Liver (tissue), 9 donors: ENCODE measurements around the gene LMBRD2. TPM values are rescaled to one million over a fixed set of nuclear protein-coding genes. Genes with fewer than 3 reads are reported as not detected.

ENCODE experiments used
- DNase-seq: peaks from one replicate; pipeline ENCODE4 v3.0.0-alpha.2; 2017; ENCODE audit warnings: low spot score
- H3K27ac ChIP-seq, 2 donors: one replicate each; pipeline ENCODE4 v1.7.0; 2013; ENCODE audit warnings: inconsistent platforms in 2 of 2, low read length in 2 of 2, control low read depth in 1 of 2, low read depth in 1 of 2, mild to moderate bottlenecking in 1 of 2
- H3K27me3 ChIP-seq, 4 donors: one replicate each; pipeline versions ENCODE4 v1.6.1 to v1.7.0; 2013; ENCODE audit warnings: low read length in 3 of 4, inconsistent platforms in 1 of 4, mild to moderate bottlenecking in 1 of 4, moderate library complexity in 1 of 4; ENCODE audit not compliant: control insufficient read depth in 4 of 4, insufficient read depth in 4 of 4
- H3K36me3 ChIP-seq, 4 donors: one replicate each; pipeline versions ENCODE4 v1.6.1 to v1.7.0; 2013; ENCODE audit warnings: low read length in 3 of 4, mild to moderate bottlenecking in 3 of 4, low read depth in 1 of 4, moderate library complexity in 1 of 4; ENCODE audit not compliant: control insufficient read depth in 4 of 4, insufficient read depth in 3 of 4
- H3K4me1 ChIP-seq, 4 donors: one replicate each; pipeline versions ENCODE4 v1.6.1 to v1.7.0; 2013; ENCODE audit warnings: low read length in 3 of 4, mild to moderate bottlenecking in 3 of 4, moderate library complexity in 1 of 4; ENCODE audit not compliant: control insufficient read depth in 4 of 4, insufficient read depth in 4 of 4
- H3K4me3 ChIP-seq, 3 donors: one replicate each; pipeline versions ENCODE4 v1.6.1 to v1.7.0; 2013; ENCODE audit warnings: low read length in 3 of 3, control low read depth in 1 of 3, low read depth in 1 of 3, mild to moderate bottlenecking in 1 of 3
- H3K9ac ChIP-seq, 2 donors: one replicate each; pipeline ENCODE4 v1.7.0; 2013; ENCODE audit warnings: low read length in 2 of 2, mild to moderate bottlenecking in 2 of 2, moderate library complexity in 2 of 2, control low read depth in 1 of 2, low read depth in 1 of 2
- H3K9me3 ChIP-seq, 4 donors: one replicate each; pipeline versions ENCODE4 v1.6.1 to v1.7.0; 2013; ENCODE audit warnings: low read length in 3 of 4; ENCODE audit not compliant: control insufficient read depth in 4 of 4
- ATF3 ChIP-seq: IDR thresholded peaks from 2 replicates; pipeline ENCODE4 v1.6.1; 2016; ENCODE audit warnings: antibody characterized with exemption
- CTCF ChIP-seq: fragments of 150-350 bp; IDR thresholded peaks from 2 replicates; pipeline ENCODE4 v1.5.1; 2017; ENCODE audit warnings: improper control_type of control experiment, low read depth, low read length; ENCODE audit not compliant: missing input control
- EGR1 ChIP-seq, 2 donors: IDR thresholded peaks; 2 replicates each; pipeline ENCODE4 v1.6.1; 2016 to 2018; ENCODE audit warnings: antibody characterized with exemption in 2 of 2, low read depth in 2 of 2
- FOXA1 ChIP-seq: IDR thresholded peaks from 2 replicates; pipeline ENCODE4 v1.6.1; 2016; ENCODE audit warnings: antibody characterized with exemption
- FOXA2 ChIP-seq: IDR thresholded peaks from 2 replicates; pipeline ENCODE4 v1.6.1; 2016; ENCODE audit warnings: antibody characterized with exemption
- HNF4A ChIP-seq, 2 donors: conservative IDR thresholded peaks; 2 replicates each; pipeline ENCODE4 v1.6.1; 2016; ENCODE audit warnings: antibody characterized with exemption in 2 of 2, mild to moderate bottlenecking in 2 of 2
- HNF4G ChIP-seq: IDR thresholded peaks from 2 replicates; pipeline ENCODE4 v1.6.1; 2016; ENCODE audit warnings: antibody characterized with exemption
- JUND ChIP-seq, 2 donors: IDR thresholded peaks; 2 replicates each; pipeline ENCODE4 v1.6.1; 2016; ENCODE audit warnings: antibody characterized with exemption in 2 of 2
- NR2F2 ChIP-seq: IDR thresholded peaks from 2 replicates; pipeline ENCODE4 v1.6.1; 2016; ENCODE audit warnings: antibody characterized with exemption
- RAD21 ChIP-seq, 2 donors: IDR thresholded peaks; 2 replicates each; pipeline ENCODE4 v1.6.1; 2016; ENCODE audit warnings: antibody characterized with exemption in 2 of 2, mild to moderate bottlenecking in 2 of 2
- REST ChIP-seq: IDR thresholded peaks from 2 replicates; pipeline ENCODE4 v1.6.1; 2016; ENCODE audit warnings: antibody characterized with exemption, mild to moderate bottlenecking
- TAF1 ChIP-seq: conservative IDR thresholded peaks from 2 replicates; pipeline ENCODE4 v1.6.1; 2016; ENCODE audit warnings: antibody characterized with exemption, mild to moderate bottlenecking
- ZBTB33 ChIP-seq: IDR thresholded peaks from 2 replicates; pipeline ENCODE4 v1.6.1; 2016; ENCODE audit warnings: antibody characterized with exemption
- WGBS: extraction: QIAGEN DNeasy Blood & Tissue Kit; methylation state at CpG from one replicate; pipeline ENCODE4 v1.1.7; 2013; 5-methylcytosine and 5-hydroxymethylcytosine counted together
- polyA plus RNA-seq, 2 donors: library from polyadenylated mRNA; stranded (reverse) in 1 of 2; unstranded in 1 of 2; fragments of 200-250 nt in 1 of 2; fragments of >200 nt in 1 of 2; fragmentation: Nextera tagmentation in 1 of 2; extraction: Ambion mirVana in 1 of 2; gene quantifications; one replicate each; pipeline versions ENCODE4 v1.2.1 to v1.2.3, GENCODE V29; 2013 to 2015
- total RNA-seq, 2 donors: library from RNA; depleted of rRNA; stranded (reverse); fragments of >200 nt; gene quantifications; one replicate each; pipeline ENCODE4 v1.2.3, GENCODE V29; 2014
- donor health status: healthy.
- donor health status: healthy.
- donor health status: healthy.
- donor health status: healthy.
- donor health status: healthy.

The LMBRD2 gene
- total and polyA plus RNA-seq, 4 donors = 3.8 to 20.5 (median 9.2) TPM

- no peaks in the 10 kb centered on the region for H3K36me3 ChIP-seq
- TF ChIP-seq FOXA2 (no peak), EGR1 (IDR thresholded peaks at IDR 0.05; ENCODE audit: low read depth in 2 of 2) (no peak), ATF3 (no peak), REST (no peak), TAF1 (no peak), HNF4G (no peak), RAD21 (IDR thresholded peaks at IDR 0.05) (no peak), JUND (IDR thresholded peaks at IDR 0.05) (no peak), NR2F2 (no peak)
- H3K9ac ChIP-seq = no peak overlapping the region
- peaks cover 0 to 15% (median 8%) of the 10 kb centered on the region in 4 donors for H3K4me1 ChIP-seq
- H3K4me3 ChIP-seq = no peak overlapping the region
- no peak overlapping the region for H3K27ac ChIP-seq
- DNase-seq = no peak
- no peaks in the 10 kb centered on the region for H3K27me3 ChIP-seq
- H3K9me3 ChIP-seq = no peaks in the 10 kb centered on the region
- WGBS = 95% methylated on average over 5 of the region's 5 CpGs
Measured at GRCh38 chr5:36068751-36069281, 82.9 kb downstream of the LMBRD2 start.

- TF ChIP-seq HNF4G = no peak
- TF ChIP-seq FOXA2 = no peak
- no peak for TF ChIP-seq CTCF
- TF ChIP-seq EGR1 (IDR thresholded peaks at IDR 0.05; ENCODE audit: low read depth in 2 of 2) = no peak
- TF ChIP-seq ZBTB33 = no peak
- TF ChIP-seq RAD21 (IDR thresholded peaks at IDR 0.05) = no peak
- no peak for TF ChIP-seq JUND (IDR thresholded peaks at IDR 0.05)
- TF ChIP-seq NR2F2 = no peak
- TF ChIP-seq HNF4A (conservative IDR thresholded peaks at IDR 0.05) = no peak
- TF ChIP-seq FOXA1 = no peak
- Histone ChIP-seq H3K9ac (no peak within 1 kb of the TSS), H3K4me1 (peaks cover 0 to 14% (median 6%) of the 10 kb centered on the region in 4 donors), H3K27me3 (no peaks in the 10 kb centered on the region), H3K27ac (no peak within 1 kb of the TSS), H3K36me3 (no peaks in the 10 kb centered on the region), H3K4me3 (no peak within 1 kb of the TSS), H3K9me3 (no peaks in the 10 kb centered on the region)
- DNase-seq = no peak
- 10% methylated on average over 22 of the region's 22 CpGs for WGBS
Measured at GRCh38 chr5:36066540-36067210, 85.0 kb downstream of the LMBRD2 start, which contains the start of gene UGT3A2. Gene UGT3A2, minus strand, starts transcription at chr5:36066882. Its CDS starts 93 bp downstream, at chr5:36066789.
